GM18868 (cell line): ENCODE results near the gene TGM1.
"Not testable (repeated sequence)": the region's sequence is repeated elsewhere in the genome, so short reads cannot be mapped to it uniquely, and the experiment has no call there.

ENCODE experiments used
- ATAC-seq: cut with Tn5 transposase; IDR thresholded peaks from one replicate; pipeline ENCODE4 v1.9.1; 2021; ENCODE audit warnings: mild to moderate bottlenecking, moderate library complexity; ENCODE audit not compliant: unreplicated experiment

TGM1 gene

GRCh38 chr14:24255438-24255837 is 7.5 kb downstream of the TGM1 start:
- no peak for ATAC-seq

GRCh38 chr14:24254630-24255392 is 8.2 kb downstream of the TGM1 start:
- ATAC-seq, result no peak

- no peak for ATAC-seq
These were observed 9.0 kb downstream of the TGM1 start for GRCh38 chr14:24253936-24254335.

- no peak for ATAC-seq
These were observed 10.5 kb downstream of the TGM1 start for GRCh38 chr14:24252289-24253124.

- ATAC-seq, result no peak
These were observed 11.1 kb downstream of the TGM1 start for GRCh38 chr14:24251880-24252288.

- ATAC-seq, result no peak
These were observed 12.6 kb downstream of the TGM1 start for GRCh38 chr14:24250354-24250753.

GRCh38 chr14:24249230-24250021 is 13.6 kb downstream of the TGM1 start:
- no peak for ATAC-seq

GRCh38 chr14:24247422-24247821 is 15.6 kb downstream of the TGM1 start:
- no peak for ATAC-seq

GRCh38 chr14:24246765-24247212 is 16.2 kb downstream of the TGM1 start:
- peak; percentile 19 for ATAC-seq

- ATAC-seq, result not testable (repeated sequence)
These were observed 17.6 kb downstream of the TGM1 start for GRCh38 chr14:24245350-24245749.

GRCh38 chr14:24243336-24243836 is 19.6 kb downstream of the TGM1 start:
- no peak for ATAC-seq

- ATAC-seq, result peak; percentile 82
These were observed 21.0 kb downstream of the TGM1 start for GRCh38 chr14:24241829-24242443.

GRCh38 chr14:24240110-24240918 is 22.7 kb downstream of the TGM1 start:
- ATAC-seq, result no peak

- ATAC-seq, result no peak
These were observed 24.4 kb downstream of the TGM1 start for GRCh38 chr14:24238527-24239037.

GRCh38 chr14:24238123-24238522 is 24.9 kb downstream of the TGM1 start:
- no peak for ATAC-seq

GRCh38 chr14:24237463-24237955 is 25.5 kb downstream of the TGM1 start:
- no peak for ATAC-seq

- no peak for ATAC-seq
These were observed 26.1 kb downstream of the TGM1 start for GRCh38 chr14:24236689-24237462.
